Measurements from ENCODE around the gene PAIP2. TPM values are rescaled to one million over a fixed set of nuclear protein-coding genes. Genes with fewer than 3 reads are reported as not detected.

PAIP2 gene
- total RNA-seq, 2 donors from 2014 or later: 105 to 119 TPM

- 88% methylated on average over 8 of the region's 8 CpGs for WGBS
- no peak for DNase-seq (ENCODE audit: low spot score)
- H3K27ac ChIP-seq: no peak overlapping the region
- H3K27me3 ChIP-seq (replicated peaks; ENCODE audit: insufficient read depth): no peaks in the 10 kb centered on the region
- no peaks in the 10 kb centered on the region for H3K9me3 ChIP-seq
- no peaks in the 10 kb centered on the region for H3K36me3 ChIP-seq
- H3K4me3 ChIP-seq: no peak overlapping the region
- no peak for TF ChIP-seq POLR2AphosphoS5 (IDR thresholded peaks at IDR 0.05)
- no peak for TF ChIP-seq CTCF (IDR thresholded peaks at IDR 0.05)
- TF ChIP-seq POLR2A (IDR thresholded peaks at IDR 0.05): no peak
- intact Hi-C loops (cut with DNase I): no loop called here
- H3K4me1 ChIP-seq (replicated peaks): peaks cover 21% of the 10 kb centered on the region
Measured at GRCh38 chr5:139396691-139397090, 55.0 kb downstream of the PAIP2 start.

GRCh38 chr5:139397921-139398320 lies 56.3 kb downstream of the PAIP2 start:
- 33% methylated on average over 6 of the region's 6 CpGs for WGBS
- intact Hi-C loops (cut with DNase I): no loop called here
- Histone ChIP-seq H3K27ac (no peak overlapping the region), H3K36me3 (no peaks in the 10 kb centered on the region), H3K9me3 (no peaks in the 10 kb centered on the region), H3K4me1 (replicated peaks) (peaks cover 13% of the 10 kb centered on the region), H3K27me3 (replicated peaks; ENCODE audit: insufficient read depth) (no peaks in the 10 kb centered on the region), H3K4me3 (no peak overlapping the region)
- DNase-seq (ENCODE audit: low spot score): no peak
- TF ChIP-seq POLR2AphosphoS5 (IDR thresholded peaks at IDR 0.05) (no peak), CTCF (IDR thresholded peaks at IDR 0.05) (no peak), POLR2A (IDR thresholded peaks at IDR 0.05) (no peak)

GRCh38 chr5:139399501-139400121 lies 58.0 kb downstream of the PAIP2 start:
- intact Hi-C loops (cut with DNase I): no loop called here
- H3K27ac ChIP-seq: no peak overlapping the region
- no peak for DNase-seq (ENCODE audit: low spot score)
- H3K4me1 ChIP-seq (replicated peaks): peaks cover 4% of the 10 kb centered on the region
- H3K36me3 ChIP-seq: no peaks in the 10 kb centered on the region
- H3K9me3 ChIP-seq: no peaks in the 10 kb centered on the region
- H3K27me3 ChIP-seq (replicated peaks; ENCODE audit: insufficient read depth): no peaks in the 10 kb centered on the region
- WGBS: 90% methylated on average over 6 of the region's 6 CpGs
- no peak for TF ChIP-seq CTCF (IDR thresholded peaks at IDR 0.05)
- no peak for TF ChIP-seq POLR2A (IDR thresholded peaks at IDR 0.05)
- TF ChIP-seq POLR2AphosphoS5 (IDR thresholded peaks at IDR 0.05): no peak
- H3K4me3 ChIP-seq: no peak overlapping the region

GRCh38 chr5:139401546-139401945 lies 59.9 kb downstream of the PAIP2 start:
- 91% methylated on average over 10 of the region's 10 CpGs for WGBS
- intact Hi-C loops (cut with DNase I): no loop called here
- TF ChIP-seq POLR2A (IDR thresholded peaks at IDR 0.05): no peak
- no peak for TF ChIP-seq CTCF (IDR thresholded peaks at IDR 0.05)
- no peak for TF ChIP-seq POLR2AphosphoS5 (IDR thresholded peaks at IDR 0.05)

GRCh38 chr5:139402561-139403158 lies 61.0 kb downstream of the PAIP2 start:
- no peaks in the 10 kb centered on the region for H3K36me3 ChIP-seq
- H3K4me1 ChIP-seq (replicated peaks): peaks cover 4% of the 10 kb centered on the region
- 78% methylated on average over 7 of the region's 7 CpGs for WGBS
- TF ChIP-seq CTCF (IDR thresholded peaks at IDR 0.05): no peak
- no peak for TF ChIP-seq POLR2A (IDR thresholded peaks at IDR 0.05)
- TF ChIP-seq POLR2AphosphoS5 (IDR thresholded peaks at IDR 0.05): no peak
- H3K4me3 ChIP-seq: no peak overlapping the region
- intact Hi-C loops (cut with DNase I): no loop called here
- H3K9me3 ChIP-seq: no peaks in the 10 kb centered on the region
- DNase-seq (ENCODE audit: low spot score): no peak
- H3K27me3 ChIP-seq (replicated peaks; ENCODE audit: insufficient read depth): no peaks in the 10 kb centered on the region
- peak overlapping the region; percentile 89 to 94 for H3K27ac ChIP-seq

More at GRCh38 chr5:139401546-139401945, 59.9 kb downstream of the PAIP2 start:
- no peaks in the 10 kb centered on the region for H3K9me3 ChIP-seq
- no peak for DNase-seq (ENCODE audit: low spot score)
- H3K27me3 ChIP-seq (replicated peaks; ENCODE audit: insufficient read depth): no peaks in the 10 kb centered on the region
- H3K4me1 ChIP-seq (replicated peaks): peaks cover 4% of the 10 kb centered on the region
- H3K4me3 ChIP-seq: no peak overlapping the region
- H3K36me3 ChIP-seq: no peaks in the 10 kb centered on the region
- no peak overlapping the region for H3K27ac ChIP-seq

Measured in prostate gland (tissue), 2 donors.